ENCODE data around the gene SUCO. TPM values are rescaled to one million over a fixed set of nuclear protein-coding genes. Genes with fewer than 3 reads are reported as not detected.

SUCO gene
- total and polyA plus RNA-seq, 2 of the 4 experiments (the other 2 are of a cell fraction): 11.4 to 21.5 TPM

- no peak overlapping the region for H2BK15ac ChIP-seq (ENCODE audit: low read depth, low read length)
- H3K9me1 ChIP-seq (ENCODE audit: insufficient read depth, low read length): no peaks in the 10 kb centered on the region
- H3K79me1 ChIP-seq (ENCODE audit: low read depth in 1 of 2, low read length in 2 of 2): no peaks in the 10 kb centered on the region
- no peak overlapping the region for H3K4ac ChIP-seq (ENCODE audit: low read depth, low read length)
- CTCF ChIA-PET: no interaction called here
- H3K14ac ChIP-seq (replicated peaks; ENCODE audit: low read depth, low read length): no peak overlapping the region
- no peak overlapping the region for H4K8ac ChIP-seq (ENCODE audit: low read depth in 2 of 2, low read length in 2 of 2)
- H2BK5ac ChIP-seq (ENCODE audit: low read depth, low read length, poor library complexity, severe bottlenecking): no peak overlapping the region
- no peaks in the 10 kb centered on the region for H3K4me1 ChIP-seq (ENCODE audit: control insufficient read depth, insufficient read depth, low read length)
- H2AK9ac ChIP-seq (replicated peaks; ENCODE audit: low read depth, low read length, poor library complexity): no peak overlapping the region
- no peak overlapping the region for H3K23ac ChIP-seq (ENCODE audit: low read depth, low read length)
- DNase-seq: no peak
- peaks cover 22% of the 10 kb centered on the region for H3K9me3 ChIP-seq (ENCODE audit: control insufficient read depth, insufficient read depth, low read length)
- H3K27ac ChIP-seq (ENCODE audit: insufficient read depth, low read length): no peak overlapping the region
- no peak for ATAC-seq (ENCODE audit: low read depth)
- no peak overlapping the region for H3K18ac ChIP-seq (ENCODE audit: low read depth, low read length)
- WGBS, 2 experiments (ENCODE audit: extremely low coverage in 2 of 2, insufficient read length in 1 of 2): no CpG with 5 or more reads among the region's 1 CpG
- no peak overlapping the region for H3K4me2 ChIP-seq (ENCODE audit: low read depth, low read length)
- H2BK20ac ChIP-seq (ENCODE audit: low read depth, low read length): no peak overlapping the region
- BruUV-seq (replicated peaks): no TSS peak
- H3K9ac ChIP-seq (ENCODE audit: low read depth, low read length): no peak overlapping the region
- H2AK5ac ChIP-seq (ENCODE audit: low read depth, low read length): no peak overlapping the region
- H3K56ac ChIP-seq (ENCODE audit: extremely low read depth, insufficient read depth, low read length): no peak overlapping the region
- H4K91ac ChIP-seq (ENCODE audit: insufficient read depth, low read depth, low read length): no peak overlapping the region
- no peak overlapping the region for H3K4me3 ChIP-seq (ENCODE audit: insufficient read depth, low read depth, low read length)
- no peak overlapping the region for H2AFZ ChIP-seq (replicated peaks; ENCODE audit: low read length, poor library complexity)
- TF ChIP-seq MAZ (IDR thresholded peaks at IDR 0.05; ENCODE audit: borderline replicate concordance, low read depth, low read length) (no peak), USF2 (IDR thresholded peaks at IDR 0.05; ENCODE audit: low read depth, low read length) (no peak), POLR2A (IDR thresholded peaks at IDR 0.05; ENCODE audit: low read depth, low read length) (no peak), MXI1 (IDR thresholded peaks at IDR 0.05; ENCODE audit: borderline replicate concordance, low read depth, low read length) (no peak), NFE2L2 (IDR thresholded peaks at IDR 0.05; ENCODE audit: low read depth, low read length) (no peak), CEBPB (IDR thresholded peaks at IDR 0.05; ENCODE audit: low read depth, low read length) (no peak), RFX5 (IDR thresholded peaks at IDR 0.05; ENCODE audit: low read depth, low read length) (no peak), RAD21 (IDR thresholded peaks at IDR 0.05; ENCODE audit: low read length) (no peak), MAFK (IDR thresholded peaks at IDR 0.05; ENCODE audit: low read depth, low read length) (no peak), BHLHE40 (IDR thresholded peaks at IDR 0.05; ENCODE audit: low read depth, low read length) (no peak), RCOR1 (IDR thresholded peaks at IDR 0.05; ENCODE audit: insufficient replicate concordance, low read length) (no peak), SMC3 (IDR thresholded peaks at IDR 0.05; ENCODE audit: low read depth, low read length) (no peak), CHD1 (IDR thresholded peaks at IDR 0.05; ENCODE audit: low read depth, low read length) (no peak), FOS (IDR thresholded peaks at IDR 0.05; ENCODE audit: low read depth, low read length) (no peak), ELK1 (IDR thresholded peaks at IDR 0.05; ENCODE audit: borderline replicate concordance, low read depth, low read length) (no peak)
- 0 out of 2 replicates have a peak, but pooled peaks cover 2% of the 10 kb centered on the region for H3K36me3 ChIP-seq (ENCODE audit: control insufficient read depth, insufficient read depth, low read length)
- intact Hi-C loops (cut with micrococcal nuclease): no loop called here
- no peak overlapping the region for H2BK120ac ChIP-seq (ENCODE audit: low read depth, low read length)
- dilution Hi-C loops (cut with HindIII; ENCODE audit: low sequenced_read_pairs, unreplicated experiment): no loop called here
- in situ Hi-C loops (cut with MboI; ENCODE audit: low sequenced_read_pairs): no loop called here
- no peak overlapping the region for H4K5ac ChIP-seq (ENCODE audit: low read depth, low read length)
- no peaks in the 10 kb centered on the region for H4K20me1 ChIP-seq (ENCODE audit: insufficient read depth, low read length)
- POLR2A ChIA-PET (ENCODE audit: unreplicated experiment): no interaction called here
- H3K27me3 ChIP-seq (ENCODE audit: control insufficient read depth, insufficient read depth, low read length): no peaks in the 10 kb centered on the region
Measured at GRCh38 chr1:172616195-172616594, 83.2 kb downstream of the SUCO start.

Data from IMR-90 (cell line).